AG04450 (cell line): ENCODE data around the gene CPB2. TPM values are rescaled to one million over a fixed set of nuclear protein-coding genes. Genes with fewer than 3 reads are reported as not detected.
A peak's percentile ranks its signal among the peaks of the same experiment; 100 is the strongest.

Experiments used
- CTCF ChIA-PET: fragments of 300-600, 350-600 bp; formaldehyde crosslinking; extraction: SDS; loops from one replicate; lab custom pipeline; 2022; ENCODE audit warnings: antibody characterized with exemption, inconsistent platforms; lab: Charles Lee
- POLR2A ChIA-PET: fragments of 350-600 bp; formaldehyde crosslinking; extraction: SDS; loops from one replicate; lab custom pipeline; 2021; ENCODE audit warnings: antibody characterized with exemption, inconsistent platforms; lab: Yijun Ruan, JAX
- DNase-seq: peaks from one replicate; pipeline ENCODE4 v3.0.0-alpha.2; 2011; ENCODE audit warnings: low read depth, low spot score
- H3K27ac ChIP-seq: one replicate; pipeline ENCODE4 v1.5.1; 2012; ENCODE audit warnings: low read depth, low read length, control low read depth
- H3K27me3 ChIP-seq: one replicate; pipeline ENCODE4 v1.6.0; 2012; ENCODE audit warnings: low read length; ENCODE audit not compliant: control insufficient read depth, insufficient read depth
- H3K4me3 ChIP-seq: 2 replicates; pipeline ENCODE4 v1.5.1; 2011; ENCODE audit warnings: mild to moderate bottlenecking, low read depth, low read length, control low read depth
- H3K9me3 ChIP-seq: 2 replicates; pipeline ENCODE4 v1.5.1; 2012; ENCODE audit warnings: low read length; ENCODE audit not compliant: control insufficient read depth, insufficient read depth
- CTCF ChIP-seq: IDR thresholded peaks from 2 replicates; pipeline ENCODE4 v1.5.1; 2011; ENCODE audit warnings: low read depth, low read length, control low read depth, inconsistent platforms
- polyA plus RNA-seq: library from polyadenylated mRNA; depleted of rRNA; stranded (reverse); fragments of >200 nt; gene quantifications from 2 replicates; pipeline ENCODE4 v1.2.3, GENCODE V29; 2011

Gene CPB2
- polyA plus RNA-seq, 1 experiment = not detected

GRCh38 chr13:46040763-46041162, 64.1 kb downstream of the CPB2 start:
- Histone ChIP-seq H3K9me3 (no peaks in the 10 kb centered on the region), H3K4me3 (no peak overlapping the region), H3K27ac (no peak overlapping the region), H3K27me3 (no peaks in the 10 kb centered on the region)
- TF ChIP-seq CTCF = no peak
- ChIA-PET CTCF (no interaction called here), POLR2A (interaction anchor here (0.6 kb wide), 1 partner anchor 11 kb away, joined by 4 read pairs; no protein-coding TSS in a partner anchor)
- no peak for DNase-seq

DNA sequence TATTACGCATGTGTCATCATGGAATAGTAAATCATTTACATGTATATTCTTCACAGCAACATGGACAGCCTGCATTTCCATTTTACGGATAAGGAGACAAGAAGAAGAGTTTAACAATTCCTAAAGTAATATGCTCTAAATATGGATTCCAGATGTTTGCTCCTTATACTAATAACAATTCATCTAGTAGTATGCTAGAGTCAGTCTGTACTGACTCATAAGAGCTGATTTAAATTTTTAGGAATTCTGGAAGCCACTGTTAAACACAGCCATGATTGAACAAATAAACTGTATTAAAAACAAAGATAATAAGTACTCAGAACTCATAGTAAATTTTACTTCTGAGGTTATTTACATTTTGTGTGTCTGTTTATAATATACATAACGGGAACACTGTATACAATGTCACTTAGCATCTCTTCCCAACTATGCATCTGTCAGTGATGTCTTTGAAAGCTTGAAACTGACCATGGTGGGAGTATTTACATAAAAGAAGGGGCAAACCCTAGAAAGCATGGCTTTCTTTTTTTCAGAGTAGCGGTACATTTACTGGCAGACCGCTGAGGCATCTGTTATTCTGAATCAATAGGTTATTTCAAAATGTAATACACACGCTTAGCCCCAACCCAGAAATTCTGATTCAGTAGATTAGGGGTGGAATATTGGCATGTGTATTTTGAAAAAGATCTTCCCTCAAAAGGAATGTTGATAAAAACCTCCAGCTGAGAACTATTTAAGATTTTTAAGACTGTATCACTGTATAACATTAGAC, 65.2 kb downstream of the CPB2 start:
- no peak for TF ChIP-seq CTCF
- no peak overlapping the region for H3K27ac ChIP-seq
- DNase-seq = peak; percentile 32
- no peak overlapping the region for H3K4me3 ChIP-seq
- no peaks in the 10 kb centered on the region for H3K9me3 ChIP-seq
- ChIA-PET POLR2A (interaction anchor here (0.6 kb wide), 1 partner anchor 12 kb away, joined by 4 read pairs; no protein-coding TSS in a partner anchor), CTCF (interaction anchor here (0.7 kb wide), 1 partner anchor 11 kb away, joined by 3 read pairs; no protein-coding TSS in a partner anchor)
- no peaks in the 10 kb centered on the region for H3K27me3 ChIP-seq

DNA sequence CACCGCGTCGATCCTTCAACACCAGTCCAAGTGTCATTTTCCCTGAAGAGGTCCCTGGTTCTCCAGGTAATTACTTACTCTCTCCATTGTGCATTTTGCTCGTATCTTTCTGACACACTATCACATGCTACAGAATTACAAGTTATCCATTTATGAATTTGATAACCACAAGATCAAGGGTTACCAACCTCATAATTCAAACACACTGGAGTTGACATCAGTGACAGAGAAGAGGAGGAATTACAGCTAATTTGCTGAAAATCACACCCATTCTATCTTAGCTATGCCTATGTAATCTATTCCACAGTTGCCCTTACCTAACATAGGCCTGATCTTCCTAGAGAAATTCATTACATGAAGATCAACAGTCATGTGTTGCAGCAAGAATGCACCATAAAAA, 66.5 kb downstream of the CPB2 start:
- H3K27me3 ChIP-seq = no peaks in the 10 kb centered on the region
- no peak for DNase-seq
- TF ChIP-seq CTCF = no peak
- H3K9me3 ChIP-seq = no peaks in the 10 kb centered on the region
- no peak overlapping the region for H3K27ac ChIP-seq
- H3K4me3 ChIP-seq = no peak overlapping the region
- ChIA-PET POLR2A (no interaction called here), CTCF (no interaction called here)

DNA sequence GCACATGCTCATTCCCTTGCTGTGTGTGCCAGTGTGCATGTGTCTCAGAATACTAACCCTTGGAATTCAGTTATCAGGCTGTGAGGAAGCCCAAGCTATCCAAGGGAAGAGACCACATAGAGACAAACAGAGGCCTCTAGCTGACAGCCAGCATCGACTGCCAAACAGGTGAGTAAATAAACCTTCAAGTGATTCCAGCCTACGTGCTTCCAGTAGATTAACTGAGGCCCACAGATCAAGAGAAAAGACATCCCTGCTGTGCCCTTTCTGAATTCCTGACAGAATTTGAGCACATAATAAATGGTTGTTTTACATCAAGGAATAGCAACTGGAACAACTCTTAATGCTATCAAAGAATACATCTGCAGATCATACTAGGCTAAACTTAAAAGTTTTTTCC, 69.8 kb downstream of the CPB2 start:
- Histone ChIP-seq H3K9me3 (no peaks in the 10 kb centered on the region), H3K27me3 (no peaks in the 10 kb centered on the region), H3K27ac (no peak overlapping the region), H3K4me3 (no peak overlapping the region)
- ChIA-PET CTCF (no interaction called here), POLR2A (no interaction called here)
- DNase-seq = no peak
- TF ChIP-seq CTCF = no peak

DNA sequence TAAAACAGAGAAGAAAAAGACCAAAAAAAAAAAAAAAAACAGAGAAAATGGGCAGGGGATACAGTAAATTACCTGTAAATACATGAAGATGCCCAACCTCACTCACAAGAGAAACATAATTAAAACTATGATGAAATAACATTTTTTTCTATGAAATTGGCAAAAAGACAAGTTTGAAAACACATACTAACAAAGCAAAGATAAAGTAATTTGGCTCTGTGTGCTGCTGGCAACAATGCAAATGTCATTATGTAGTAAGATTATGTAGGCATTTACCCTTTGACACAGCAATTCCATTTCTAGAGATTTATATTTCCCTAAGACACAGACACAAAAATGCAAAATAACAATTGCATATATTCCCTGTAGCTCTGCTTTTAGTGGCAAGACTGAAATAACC, 72.5 kb downstream of the CPB2 start:
- POLR2A ChIA-PET = no interaction called here
- Histone ChIP-seq H3K27ac (no peak overlapping the region), H3K27me3 (no peaks in the 10 kb centered on the region), H3K9me3 (no peaks in the 10 kb centered on the region; the same call in 1 of the 2 replicates), H3K4me3 (no peak overlapping the region)
- CTCF ChIA-PET = no interaction called here
- no peak for DNase-seq
- TF ChIP-seq CTCF = no peak
